Right atrium auricular region (tissue), 2 donors: Measurements from ENCODE around the gene LRRK1. TPM values are rescaled to one million over a fixed set of nuclear protein-coding genes. Genes with fewer than 3 reads are reported as not detected.

ENCODE experiments used
- DNase-seq: peaks from one replicate; pipeline ENCODE4 v3.0.0-alpha.2; 2019; ENCODE audit warnings: low spot score
- H3K27ac ChIP-seq, 2 donors: fragments of 200-600 bp; sonication (generic); 1 replicate in 1 of 2; 2 replicates in 1 of 2; pipeline ENCODE4 v1.5.1; 2016 to 2019
- H3K27me3 ChIP-seq, 2 donors: fragments of 200-600 bp; sonication (generic); one replicate each; pipeline versions ENCODE4 v1.5.1 to v1.6.0; 2017 to 2019
- H3K36me3 ChIP-seq: fragments of 200-600 bp; sonication (generic); one replicate; pipeline ENCODE4 v1.5.1; 2016
- H3K4me1 ChIP-seq, 2 donors: fragments of 200-600 bp; sonication (generic); one replicate each; pipeline versions ENCODE4 v1.5.1 to v1.6.0; 2017 to 2019
- H3K4me3 ChIP-seq, 2 donors: fragments of 200-600 bp; sonication (generic); 1 replicate in 1 of 2; 2 replicates in 1 of 2; pipeline ENCODE4 v1.5.1; 2017 to 2019; ENCODE audit warnings: mild to moderate bottlenecking in 1 of 2, moderate library complexity in 1 of 2
- H3K9me3 ChIP-seq, 2 donors: fragments of 200-600 bp; sonication (generic); one replicate each; pipeline ENCODE4 v1.5.1; 2019
- CTCF ChIP-seq, 2 donors: fragments of 200-600 bp; sonication (generic); IDR thresholded peaks; one replicate each; pipeline ENCODE4 v1.5.1; 2019; ENCODE audit warnings: antibody characterized with exemption in 2 of 2
- total RNA-seq, 2 donors: library from RNA; depleted of rRNA; stranded (reverse); fragments of >200 nt; gene quantifications; one replicate each; pipeline ENCODE4 v1.1.0, GENCODE V29; 2016

Gene LRRK1
- total RNA-seq, 2 donors from 2014 or later: 1.9 to 4.4 TPM

GRCh38 chr15:101003081-101003480 is 83.9 kb downstream of the LRRK1 start:
- Histone ChIP-seq H3K9me3 (no peaks in the 10 kb centered on the region), H3K27me3 (no peaks in the 10 kb centered on the region), H3K36me3 (no peaks in the 10 kb centered on the region), H3K4me1 (peaks cover 0 to 10% of the 10 kb centered on the region in 2 donors), H3K4me3 (no peak overlapping the region), H3K27ac (no peak overlapping the region)
- TF ChIP-seq CTCF (IDR thresholded peaks at IDR 0.05): no peak
- peak; percentile 16 for DNase-seq

- H3K27ac ChIP-seq: no peak overlapping the region
- no peaks in the 10 kb centered on the region for H3K9me3 ChIP-seq
- H3K27me3 ChIP-seq: no peaks in the 10 kb centered on the region
- no peak overlapping the region for H3K4me3 ChIP-seq
- peaks cover 0 to 16% of the 10 kb centered on the region in 2 donors for H3K4me1 ChIP-seq
- peak; percentile 44 for DNase-seq
- TF ChIP-seq CTCF (IDR thresholded peaks at IDR 0.05): no peak
- H3K36me3 ChIP-seq: no peaks in the 10 kb centered on the region
Observed at GRCh38 chr15:101003706-101004105, 84.5 kb downstream of the LRRK1 start.

GRCh38 chr15:101004500-101004899 is 85.3 kb downstream of the LRRK1 start:
- Histone ChIP-seq H3K4me1 (peaks cover 0 to 17% of the 10 kb centered on the region in 2 donors), H3K9me3 (no peaks in the 10 kb centered on the region), H3K4me3 (no peak overlapping the region), H3K27ac (no peak overlapping the region), H3K27me3 (no peaks in the 10 kb centered on the region), H3K36me3 (no peaks in the 10 kb centered on the region)
- no peak for TF ChIP-seq CTCF (IDR thresholded peaks at IDR 0.05)
- no peak for DNase-seq

- no peak for DNase-seq
- no peak overlapping the region for H3K4me3 ChIP-seq
- no peaks in the 10 kb centered on the region for H3K9me3 ChIP-seq
- no peaks in the 10 kb centered on the region for H3K36me3 ChIP-seq
- no peak overlapping the region for H3K27ac ChIP-seq
- no peaks in the 10 kb centered on the region for H3K27me3 ChIP-seq
- no peak for TF ChIP-seq CTCF (IDR thresholded peaks at IDR 0.05)
- peaks cover 0 to 17% of the 10 kb centered on the region in 2 donors for H3K4me1 ChIP-seq
Observed at GRCh38 chr15:101004986-101005747, 86.0 kb downstream of the LRRK1 start.

- DNase-seq: peak; percentile 89
- H3K27ac ChIP-seq: no peak overlapping the region
- H3K9me3 ChIP-seq: no peaks in the 10 kb centered on the region
- no peak overlapping the region for H3K4me3 ChIP-seq
- no peaks in the 10 kb centered on the region for H3K27me3 ChIP-seq
- peak; percentile 79 to 95 for TF ChIP-seq CTCF (IDR thresholded peaks at IDR 0.05)
- H3K4me1 ChIP-seq: peaks cover 0 to 17% of the 10 kb centered on the region in 2 donors
- peaks cover 4% of the 10 kb centered on the region for H3K36me3 ChIP-seq
Observed at GRCh38 chr15:101006931-101007691, 88.0 kb downstream of the LRRK1 start.
